Measurements from ENCODE around the gene CD300LF.

GRCh38 chr17:74750327-74751069 is 37.8 kb upstream of the CD300LF start:
- TF ChIP-seq, protein P1, sequence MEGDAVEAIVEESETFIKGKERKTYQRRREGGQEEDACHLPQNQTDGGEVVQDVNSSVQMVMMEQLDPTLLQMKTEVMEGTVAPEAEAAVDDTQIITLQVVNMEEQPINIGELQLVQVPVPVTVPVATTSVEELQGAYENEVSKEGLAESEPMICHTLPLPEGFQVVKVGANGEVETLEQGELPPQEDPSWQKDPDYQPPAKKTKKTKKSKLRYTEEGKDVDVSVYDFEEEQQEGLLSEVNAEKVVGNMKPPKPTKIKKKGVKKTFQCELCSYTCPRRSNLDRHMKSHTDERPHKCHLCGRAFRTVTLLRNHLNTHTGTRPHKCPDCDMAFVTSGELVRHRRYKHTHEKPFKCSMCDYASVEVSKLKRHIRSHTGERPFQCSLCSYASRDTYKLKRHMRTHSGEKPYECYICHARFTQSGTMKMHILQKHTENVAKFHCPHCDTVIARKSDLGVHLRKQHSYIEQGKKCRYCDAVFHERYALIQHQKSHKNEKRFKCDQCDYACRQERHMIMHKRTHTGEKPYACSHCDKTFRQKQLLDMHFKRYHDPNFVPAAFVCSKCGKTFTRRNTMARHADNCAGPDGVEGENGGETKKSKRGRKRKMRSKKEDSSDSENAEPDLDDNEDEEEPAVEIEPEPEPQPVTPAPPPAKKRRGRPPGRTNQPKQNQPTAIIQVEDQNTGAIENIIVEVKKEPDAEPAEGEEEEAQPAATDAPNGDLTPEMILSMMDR (IDR thresholded peaks at IDR 0.05) = no peak
- TF ChIP-seq POLR2A (IDR thresholded peaks at IDR 0.05) = peak; percentile 9 to 67
